A549 treated with AZD9567 at 1 μM for 4 hours (cell line): ENCODE data around the gene TREH. TPM values are rescaled to one million over a fixed set of nuclear protein-coding genes. Genes with fewer than 3 reads are reported as not detected.

Source experiments
- total RNA-seq: library from RNA; stranded (reverse); fragments of 200-300 nt; extraction: Qiagen RNA extraction; gene quantifications from 5 replicates; pipeline ENCODE4 v1.2.3, GENCODE V29; 2022; ENCODE audit not compliant: insufficient read depth

Gene TREH, protein sequence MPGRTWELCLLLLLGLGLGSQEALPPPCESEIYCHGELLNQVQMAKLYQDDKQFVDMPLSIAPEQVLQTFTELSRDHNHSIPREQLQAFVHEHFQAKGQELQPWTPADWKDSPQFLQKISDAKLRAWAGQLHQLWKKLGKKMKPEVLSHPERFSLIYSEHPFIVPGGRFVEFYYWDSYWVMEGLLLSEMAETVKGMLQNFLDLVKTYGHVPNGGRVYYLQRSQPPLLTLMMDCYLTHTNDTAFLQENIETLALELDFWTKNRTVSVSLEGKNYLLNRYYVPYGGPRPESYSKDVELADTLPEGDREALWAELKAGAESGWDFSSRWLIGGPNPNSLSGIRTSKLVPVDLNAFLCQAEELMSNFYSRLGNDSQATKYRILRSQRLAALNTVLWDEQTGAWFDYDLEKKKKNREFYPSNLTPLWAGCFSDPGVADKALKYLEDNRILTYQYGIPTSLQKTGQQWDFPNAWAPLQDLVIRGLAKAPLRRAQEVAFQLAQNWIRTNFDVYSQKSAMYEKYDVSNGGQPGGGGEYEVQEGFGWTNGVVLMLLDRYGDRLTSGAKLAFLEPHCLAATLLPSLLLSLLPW
- total RNA-seq: not detected in 5 replicates

DNA sequence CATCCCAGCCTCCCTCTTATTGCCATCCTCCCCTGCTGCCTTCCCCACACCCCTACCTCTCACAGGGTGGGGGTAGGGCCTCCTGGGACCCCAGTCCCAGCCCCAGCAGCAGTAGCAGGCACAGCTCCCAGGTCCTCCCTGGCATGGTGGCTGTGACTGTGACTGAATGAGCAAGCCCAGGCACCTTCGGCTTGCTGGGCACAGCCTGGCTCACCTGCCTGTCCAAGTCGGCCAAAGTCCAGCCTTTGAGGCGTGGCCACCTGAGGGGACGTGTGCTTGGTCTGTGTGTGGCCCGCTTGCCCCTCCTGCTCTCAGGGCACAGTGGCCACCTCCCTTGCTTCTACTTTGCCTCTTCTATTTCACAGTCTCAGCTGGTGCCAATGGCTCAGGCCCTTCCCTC is at the start of gene TREH:
Gene TREH, minus strand, starts transcription at position 168 of the 400 bp plus-strand sequence. Its CDS starts 23 bp downstream, at position 145.

DNA sequence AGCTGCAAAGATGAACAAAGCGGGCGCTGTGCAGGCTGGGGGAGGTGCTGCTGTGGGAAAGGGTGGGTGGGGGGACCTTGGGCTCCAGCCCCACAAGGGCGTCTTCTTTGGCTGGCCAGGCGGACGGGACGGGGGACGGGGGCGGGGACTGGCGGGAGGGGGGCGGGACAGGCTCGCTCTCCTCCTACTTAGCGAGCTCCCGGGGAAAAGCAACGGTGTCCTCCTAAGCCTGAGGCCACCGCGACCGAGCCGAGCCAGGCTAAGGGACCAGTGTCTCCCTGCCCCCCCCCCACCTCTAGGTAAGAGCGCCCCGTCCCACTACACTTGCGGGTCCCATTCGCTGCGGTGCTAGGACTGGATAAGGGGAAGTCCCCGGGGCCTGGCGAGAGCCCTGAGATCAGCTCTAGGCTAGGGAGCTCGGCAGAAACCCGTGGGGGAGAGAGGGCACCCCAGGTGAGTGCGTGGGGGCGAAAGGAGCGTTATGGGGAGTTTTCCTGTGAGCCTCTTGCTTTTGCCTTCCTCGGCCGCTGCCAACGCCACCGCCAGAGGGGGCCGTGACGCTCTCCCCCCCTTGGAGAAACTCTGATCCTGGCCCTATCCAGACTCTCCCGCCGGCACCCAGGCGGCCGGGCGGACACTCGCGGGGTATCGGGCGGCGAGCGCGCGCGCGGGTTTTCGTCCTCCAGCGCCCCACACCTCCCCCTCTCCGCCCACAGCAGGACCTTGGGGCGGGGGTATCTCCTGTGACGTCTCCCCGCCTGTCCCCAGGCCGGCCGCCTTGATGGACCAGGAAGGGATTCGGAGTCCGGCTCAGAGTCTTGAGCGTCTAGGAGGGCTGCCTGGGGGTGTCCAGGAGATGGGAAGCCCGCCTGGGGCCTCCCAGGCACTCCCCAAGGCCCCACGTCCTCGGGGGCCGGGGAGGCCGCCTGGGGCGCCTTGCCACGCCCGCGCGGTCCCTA is 71.8 kb downstream of the TREH start, which contains the start of gene PHLDB1:
Gene PHLDB1, plus strand, starts transcription at position 215 of the 959 bp plus-strand sequence. CDS start 6,222 bp downstream, outside the sequence.

Other genes starting within 250 kb of the TREH start
- gene KMT2A, start 243.2 kb downstream of the TREH start, total RNA-seq: 10.7 to 19.9 TPM (median 12.3 TPM) in 5 replicates
- 0.13 to 0.16 TPM in 2 of 5 replicates, not detected in the others for gene TTC36, start 152.2 kb downstream of the TREH start, total RNA-seq
- 0.34 to 0.66 TPM (median 0.49 TPM) in 4 of 5 replicates, not detected in the other for gene TMEM25, start 148.5 kb downstream of the TREH start, total RNA-seq
- 14.9 to 16.3 TPM (median 15.5 TPM) in 5 replicates for gene IFT46, start 113.7 kb downstream of the TREH start, total RNA-seq
- gene ARCN1, start 107.2 kb downstream of the TREH start, total RNA-seq: 83.3 to 105 TPM (median 86.7 TPM) in 5 replicates
- 7.6 to 11.4 TPM (median 7.8 TPM) in 5 replicates for gene PHLDB1, start 72.0 kb downstream of the TREH start, total RNA-seq
- gene DDX6, start 111.5 kb upstream of the TREH start, total RNA-seq: 20.8 to 44.9 TPM (median 21.4 TPM) in 5 replicates
- 0.13 to 0.38 TPM (median 0.23 TPM) in 4 of 5 replicates, not detected in the other for gene CXCR5, start 204.2 kb upstream of the TREH start, total RNA-seq
- gene BCL9L, start 246.3 kb upstream of the TREH start, total RNA-seq: 145 to 208 TPM (median 198 TPM) in 5 replicates